GM12878 (cell line): Measurements from ENCODE around the gene SKP2.

Experiments used
- CTCF ChIP-seq, 3 experiments: IDR thresholded peaks in 2 of 3; conservative IDR thresholded peaks in 1 of 3; 2 replicates each; pipeline ENCODE4 v1.5.1; 2011; ENCODE audit warnings: low read depth in 3 of 3, low read length in 3 of 3, mild to moderate bottlenecking in 3 of 3, control low read depth in 2 of 3, moderate library complexity in 2 of 3, inconsistent platforms in 1 of 3, mixed read lengths in 1 of 3; ENCODE audit not compliant: control insufficient read depth in 2 of 3, insufficient read depth in 1 of 3; ENCODE audit errors: extremely low read depth in 1 of 3
- E4F1 ChIP-seq: fragments of 450-650 bp; IDR thresholded peaks from 2 replicates; pipeline ENCODE4 v1.6.1; 2018; ENCODE audit warnings: borderline replicate concordance, mild to moderate bottlenecking; ENCODE audit not compliant: partially characterized antibody
- ESRRA ChIP-seq: IDR thresholded peaks from 2 replicates; pipeline ENCODE4 v1.6.1; 2012; ENCODE audit warnings: mild to moderate bottlenecking, low read length, improper control_type of control experiment
- EZH2 ChIP-seq: IDR thresholded peaks from 2 replicates; pipeline ENCODE4 v1.6.1; 2012; ENCODE audit warnings: low read depth, mild to moderate bottlenecking, control low read depth, inconsistent platforms, low read length, borderline replicate concordance; ENCODE audit not compliant: control insufficient read depth
- MXI1 ChIP-seq: fragments of 150-350 bp; IDR thresholded peaks from 2 replicates; pipeline ENCODE4 v1.6.1; 2011; ENCODE audit warnings: low read depth, mild to moderate bottlenecking, inconsistent platforms, low read length, improper control_type of control experiment
- NFYB ChIP-seq: IDR thresholded peaks from 2 replicates; pipeline ENCODE4 v1.6.1; 2011; ENCODE audit warnings: low read depth, mild to moderate bottlenecking, low read length, improper control_type of control experiment, moderate library complexity; ENCODE audit not compliant: insufficient read depth
- REST ChIP-seq: IDR thresholded peaks from 2 replicates; pipeline ENCODE4 v1.6.1; 2012; ENCODE audit warnings: mild to moderate bottlenecking, low read depth, low read length
- SMC3 ChIP-seq: IDR thresholded peaks from 2 replicates; pipeline ENCODE4 v1.6.1; 2011; ENCODE audit warnings: low read length, improper control_type of control experiment, borderline replicate concordance
- TAF1 ChIP-seq: IDR thresholded peaks from 2 replicates; pipeline ENCODE4 v1.6.1; 2011; ENCODE audit warnings: mild to moderate bottlenecking, low read depth, low read length, borderline replicate concordance
- TCF7 ChIP-seq: IDR thresholded peaks from 2 replicates; pipeline ENCODE4 v1.6.1; 2014; ENCODE audit warnings: antibody characterized with exemption, borderline replicate concordance
- ZBTB11 ChIP-seq: fragments of 450-650 bp; formaldehyde crosslinking; IDR thresholded peaks from 2 replicates; pipeline ENCODE4 v1.5.0; 2022; ENCODE audit warnings: mild to moderate bottlenecking, missing genetic modification characterization
- ZBTB33 ChIP-seq: fragments of 450-650 bp; IDR thresholded peaks from 2 replicates; pipeline ENCODE4 v1.6.1; 2017; ENCODE audit warnings: mild to moderate bottlenecking

- TF ChIP-seq CTCF (IDR thresholded peaks at IDR 0.05 in 2 of 3, conservative IDR thresholded peaks at IDR 0.05 in 1 of 3; ENCODE audit: control insufficient read depth in 2 of 3, extremely low read depth in 1 of 3, insufficient read depth in 1 of 3, low read depth in 3 of 3, low read length in 3 of 3) (no peak), ZBTB11 (CRISPR knock-in tag) (no peak), EZH2 (no peak), ZBTB33 (no peak), ESRRA (no peak), MXI1 (no peak), TCF7 (no peak), TAF1 (no peak), NFYB (no peak), SMC3 (no peak), E4F1 (no peak), REST (no peak)
These were observed 5.5 kb upstream of the SKP2 start for GRCh38 chr5:36146390-36146789.
